ENCODE data around the gene COA7.

Gene COA7

GRCh38 chr1:52667984-52668383 lies 30.2 kb downstream of the COA7 start:
- no peak for DNase-seq

- no peak for DNase-seq
These were observed 30.9 kb downstream of the COA7 start for GRCh38 chr1:52667290-52667689.

- DNase-seq: peak; percentile 59
These were observed 32.9 kb downstream of the COA7 start for GRCh38 chr1:52665006-52665941.

- peak; percentile 41 for DNase-seq
These were observed 34.4 kb downstream of the COA7 start for GRCh38 chr1:52663716-52664115.

- DNase-seq: peak; percentile 92
These were observed 35.4 kb downstream of the COA7 start for GRCh38 chr1:52662645-52663313.

- no peak for DNase-seq
These were observed 37.3 kb downstream of the COA7 start for GRCh38 chr1:52660807-52661206.

- peak; percentile 87 for DNase-seq
These were observed 38.1 kb downstream of the COA7 start for GRCh38 chr1:52659851-52660596.

- DNase-seq: no peak
These were observed 38.8 kb downstream of the COA7 start for GRCh38 chr1:52659356-52659755.

GRCh38 chr1:52658795-52659194 lies 39.4 kb downstream of the COA7 start:
- DNase-seq: no peak

- no peak for DNase-seq
These were observed 40.4 kb downstream of the COA7 start for GRCh38 chr1:52657702-52658101.

- no peak for DNase-seq
These were observed 44.1 kb downstream of the COA7 start for GRCh38 chr1:52654063-52654462.

GRCh38 chr1:52653207-52653849 lies 44.8 kb downstream of the COA7 start:
- DNase-seq: no peak

GRCh38 chr1:52651904-52652303 lies 46.2 kb downstream of the COA7 start:
- DNase-seq: no peak

- DNase-seq: no peak
These were observed 52.9 kb downstream of the COA7 start for GRCh38 chr1:52645261-52645660.

- no peak for DNase-seq
These were observed 56.8 kb downstream of the COA7 start for GRCh38 chr1:52641307-52641706.

- DNase-seq: no peak
These were observed 57.5 kb downstream of the COA7 start for GRCh38 chr1:52640697-52641096.

GRCh38 chr1:52637946-52638345 lies 60.2 kb downstream of the COA7 start:
- DNase-seq: no peak

GRCh38 chr1:52636721-52637695 lies 61.1 kb downstream of the COA7 start:
- DNase-seq: peak; percentile 50

GRCh38 chr1:52635321-52636089 lies 62.6 kb downstream of the COA7 start:
- no peak for DNase-seq
